ENCODE results near the gene ZNF83.
"Not testable (repeated sequence)": the region's sequence is repeated elsewhere in the genome, so short reads cannot be mapped to it uniquely, and the experiment has no call there.

Gene ZNF83

GRCh38 chr19:52639996-52640395 is 1.8 kb upstream of the ZNF83 start:
- no peak for DNase-seq (ENCODE audit: low spot score)

- peak; percentile 16 for DNase-seq (ENCODE audit: low spot score)
These were observed 446 bp upstream of the ZNF83 start for GRCh38 chr19:52638601-52639000.

GRCh38 chr19:52635786-52636570 is 2.2 kb downstream of the ZNF83 start:
- no peak for DNase-seq (ENCODE audit: low spot score)

GRCh38 chr19:52627441-52627840 is 10.7 kb downstream of the ZNF83 start:
- not testable (repeated sequence) for DNase-seq (ENCODE audit: low spot score)

GRCh38 chr19:52626915-52627314 is 11.2 kb downstream of the ZNF83 start:
- DNase-seq (ENCODE audit: low spot score) = no peak

- DNase-seq (ENCODE audit: low spot score) = no peak
These were observed 15.9 kb downstream of the ZNF83 start for GRCh38 chr19:52622261-52622660.

- no peak for DNase-seq (ENCODE audit: low spot score)
These were observed 16.8 kb downstream of the ZNF83 start for GRCh38 chr19:52621376-52621775.

GRCh38 chr19:52613299-52613906 is 24.8 kb downstream of the ZNF83 start:
- no peak for DNase-seq (ENCODE audit: low spot score)

- no peak for DNase-seq (ENCODE audit: low spot score)
These were observed 34.5 kb downstream of the ZNF83 start for GRCh38 chr19:52603558-52604207.

- no peak for DNase-seq (ENCODE audit: low spot score)
These were observed 35.2 kb downstream of the ZNF83 start for GRCh38 chr19:52602941-52603340.

- DNase-seq (ENCODE audit: low spot score) = peak; percentile 13
These were observed 36.2 kb downstream of the ZNF83 start for GRCh38 chr19:52601974-52602366.

- DNase-seq (ENCODE audit: low spot score) = peak; percentile 89
These were observed 36.9 kb downstream of the ZNF83 start for GRCh38 chr19:52601025-52601973.

GRCh38 chr19:52600639-52601024 is 37.5 kb downstream of the ZNF83 start:
- DNase-seq (ENCODE audit: low spot score) = peak; percentile 12

GRCh38 chr19:52599241-52599640 is 38.9 kb downstream of the ZNF83 start:
- no peak for DNase-seq (ENCODE audit: low spot score)

- DNase-seq (ENCODE audit: low spot score) = not testable (repeated sequence)
These were observed 44.7 kb downstream of the ZNF83 start for GRCh38 chr19:52593441-52593840.

GRCh38 chr19:52592301-52592700 is 45.9 kb downstream of the ZNF83 start:
- DNase-seq (ENCODE audit: low spot score) = no peak

- no peak for DNase-seq (ENCODE audit: low spot score)
These were observed 47.4 kb downstream of the ZNF83 start for GRCh38 chr19:52590728-52591127.

- DNase-seq (ENCODE audit: low spot score) = no peak
These were observed 52.6 kb downstream of the ZNF83 start for GRCh38 chr19:52585604-52586003.

GRCh38 chr19:52584736-52585440 is 53.3 kb downstream of the ZNF83 start:
- no peak for DNase-seq (ENCODE audit: low spot score)

- DNase-seq (ENCODE audit: low spot score) = peak; percentile 98
These were observed 67.9 kb downstream of the ZNF83 start, which contains the start of gene ZNF701 for GRCh38 chr19:52570000-52570861. TSS of gene ZNF701 (plus strand) at chr19:52570287. CDS start at chr19:52574148, 3,861 bp downstream.

Measured in Ammon's horn (tissue), 1 donor.